OCI-LY7 (cell line): ENCODE measurements around the gene CMSS1. TPM values are rescaled to one million over a fixed set of nuclear protein-coding genes. Genes with fewer than 3 reads are reported as not detected.

ENCODE experiments used
- BruUV-seq: library from RNA; stranded (reverse); fragments of 400-500 nt; replicated peaks from 2 replicates; lab custom pipeline; 2021; lab: Mats Ljungman, UMichigan
- CTCF ChIA-PET: fragments of 300-600 bp; sonication (Branson Sonifier 250); formaldehyde crosslinking; loops from one replicate; lab custom pipeline; 2022; ENCODE audit warnings: antibody characterized with exemption; ENCODE audit not compliant: unreplicated experiment; lab: Charles Lee
- POLR2A ChIA-PET: fragments of 300-600 bp; sonication (Branson Sonifier 250); formaldehyde crosslinking; loops from one replicate; lab custom pipeline; 2022; ENCODE audit warnings: antibody characterized with exemption; lab: Charles Lee
- DNase-seq: peaks from one replicate; pipeline ENCODE4 v3.0.0-alpha.2; 2015; ENCODE audit warnings: low spot score
- H2AFZ ChIP-seq: fragments of 200-600 bp; sonication (generic), shearing (Covaris generic); 2 replicates; pipeline ENCODE4 v1.6.1; 2014; ENCODE audit warnings: mild to moderate bottlenecking, antibody characterized with exemption, low read length, moderate library complexity
- H3K27ac ChIP-seq: fragments of 200-600 bp; sonication (generic); 2 replicates; pipeline ENCODE4 v1.5.1; 2014; ENCODE audit warnings: mixed run types, low read depth, mild to moderate bottlenecking, moderate library complexity, low read length, inconsistent platforms; ENCODE audit not compliant: poor library complexity, severe bottlenecking
- H3K36me3 ChIP-seq: fragments of 200-600 bp; sonication (generic); 2 replicates; pipeline ENCODE4 v1.6.1; 2014; ENCODE audit warnings: mild to moderate bottlenecking, antibody characterized with exemption, low read length, moderate library complexity, mixed read lengths; ENCODE audit not compliant: insufficient read depth
- H3K4me1 ChIP-seq: fragments of 200-600 bp; sonication (generic); 2 replicates; pipeline ENCODE4 v1.5.1; 2014; ENCODE audit warnings: mild to moderate bottlenecking, low read length; ENCODE audit not compliant: insufficient read depth, poor library complexity, severe bottlenecking
- H3K4me2 ChIP-seq: fragments of 200-600 bp; sonication (generic); 2 replicates; pipeline ENCODE4 v1.6.1; 2014; ENCODE audit warnings: mild to moderate bottlenecking, low read length
- H3K4me3 ChIP-seq: fragments of 200-600 bp; sonication (generic); 2 replicates; pipeline ENCODE4 v1.5.1; 2014; ENCODE audit warnings: mild to moderate bottlenecking, low read depth, low read length; ENCODE audit not compliant: poor library complexity, severe bottlenecking
- H3K79me2 ChIP-seq: fragments of 200-600 bp; sonication (generic); 2 replicates; pipeline ENCODE4 v1.6.1; 2016; ENCODE audit warnings: low read depth, mild to moderate bottlenecking, low read length, moderate library complexity, mixed read lengths; ENCODE audit not compliant: insufficient read depth
- H3K9me2 ChIP-seq: fragments of 200-600 bp; sonication (generic); 2 replicates; pipeline ENCODE4 v1.6.1; 2016; ENCODE audit warnings: mild to moderate bottlenecking, low read length, mixed read lengths; ENCODE audit not compliant: insufficient read depth
- H3K9me3 ChIP-seq: fragments of 200-600 bp; sonication (generic); 2 replicates; pipeline ENCODE4 v1.6.1; 2014; ENCODE audit warnings: mild to moderate bottlenecking, mixed run types, low read length, mixed read lengths
- H4K20me1 ChIP-seq: fragments of 200-600 bp; sonication (generic); 2 replicates; pipeline ENCODE4 v1.6.1; 2014; ENCODE audit warnings: mild to moderate bottlenecking, antibody characterized with exemption, low read length, moderate library complexity, mixed read lengths; ENCODE audit not compliant: insufficient read depth
- EZH2phosphoT487 ChIP-seq: fragments of 200-600 bp; sonication (generic); IDR thresholded peaks from 2 replicates; pipeline ENCODE4 v1.6.1; 2018; ENCODE audit warnings: low read depth, borderline replicate concordance, mild to moderate bottlenecking, mixed run types, antibody characterized with exemption, low read length, moderate library complexity, mixed read lengths
- intact Hi-C: fragments of 100-400 bp; cut with micrococcal nuclease; formaldehyde crosslinking; loops from one replicate; pipeline ENCODE4 v1.10.0; 2022; ENCODE audit not compliant: unreplicated experiment
- total RNA-seq, 2 experiments: library from RNA; depleted of rRNA in 1 of 2; stranded (reverse); fragments of >200 nt in 1 of 2; shearing (Covaris generic) in 1 of 2; gene quantifications; 2 replicates each; pipeline ENCODE4 v1.2.3, GENCODE V29; 2014 to 2022
- TF ChIP-seq, protein P1 (sequence below): fragments of 200-600 bp; sonication (generic); conservative IDR thresholded peaks from 2 replicates; pipeline ENCODE4 v1.5.1; 2014; ENCODE audit warnings: mild to moderate bottlenecking, antibody characterized with exemption, low read length, moderate library complexity, mixed read lengths

CMSS1 gene
- total RNA-seq, 2 experiments from 2014 or later: 25.7 to 46.6 TPM

- ChIA-PET POLR2A (no interaction called here), CTCF (no interaction called here)
- TF ChIP-seq, protein P1, sequence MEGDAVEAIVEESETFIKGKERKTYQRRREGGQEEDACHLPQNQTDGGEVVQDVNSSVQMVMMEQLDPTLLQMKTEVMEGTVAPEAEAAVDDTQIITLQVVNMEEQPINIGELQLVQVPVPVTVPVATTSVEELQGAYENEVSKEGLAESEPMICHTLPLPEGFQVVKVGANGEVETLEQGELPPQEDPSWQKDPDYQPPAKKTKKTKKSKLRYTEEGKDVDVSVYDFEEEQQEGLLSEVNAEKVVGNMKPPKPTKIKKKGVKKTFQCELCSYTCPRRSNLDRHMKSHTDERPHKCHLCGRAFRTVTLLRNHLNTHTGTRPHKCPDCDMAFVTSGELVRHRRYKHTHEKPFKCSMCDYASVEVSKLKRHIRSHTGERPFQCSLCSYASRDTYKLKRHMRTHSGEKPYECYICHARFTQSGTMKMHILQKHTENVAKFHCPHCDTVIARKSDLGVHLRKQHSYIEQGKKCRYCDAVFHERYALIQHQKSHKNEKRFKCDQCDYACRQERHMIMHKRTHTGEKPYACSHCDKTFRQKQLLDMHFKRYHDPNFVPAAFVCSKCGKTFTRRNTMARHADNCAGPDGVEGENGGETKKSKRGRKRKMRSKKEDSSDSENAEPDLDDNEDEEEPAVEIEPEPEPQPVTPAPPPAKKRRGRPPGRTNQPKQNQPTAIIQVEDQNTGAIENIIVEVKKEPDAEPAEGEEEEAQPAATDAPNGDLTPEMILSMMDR: no peak
- no peak for TF ChIP-seq EZH2phosphoT487
- peaks cover 5% of the 10 kb centered on the region; the same call in 1 of the 2 replicates for H3K79me2 ChIP-seq
- no peak overlapping the region for H3K4me2 ChIP-seq
- no TSS peak for BruUV-seq
- H3K27ac ChIP-seq: no peak overlapping the region
- intact Hi-C loops: no loop called here
- no peak for DNase-seq
- H3K36me3 ChIP-seq: no peaks in the 10 kb centered on the region
- H3K9me2 ChIP-seq: no peaks in the 10 kb centered on the region
- no peak overlapping the region for H2AFZ ChIP-seq
- H3K4me3 ChIP-seq: no peak overlapping the region
- no peaks in the 10 kb centered on the region for H3K4me1 ChIP-seq
- H3K9me3 ChIP-seq: no peaks in the 10 kb centered on the region
- H4K20me1 ChIP-seq: peaks cover 35% of the 10 kb centered on the region; the same call in 1 of the 2 replicates
Measured at GRCh38 chr3:99848433-99848832, 30.8 kb downstream of the CMSS1 start.

DNA sequence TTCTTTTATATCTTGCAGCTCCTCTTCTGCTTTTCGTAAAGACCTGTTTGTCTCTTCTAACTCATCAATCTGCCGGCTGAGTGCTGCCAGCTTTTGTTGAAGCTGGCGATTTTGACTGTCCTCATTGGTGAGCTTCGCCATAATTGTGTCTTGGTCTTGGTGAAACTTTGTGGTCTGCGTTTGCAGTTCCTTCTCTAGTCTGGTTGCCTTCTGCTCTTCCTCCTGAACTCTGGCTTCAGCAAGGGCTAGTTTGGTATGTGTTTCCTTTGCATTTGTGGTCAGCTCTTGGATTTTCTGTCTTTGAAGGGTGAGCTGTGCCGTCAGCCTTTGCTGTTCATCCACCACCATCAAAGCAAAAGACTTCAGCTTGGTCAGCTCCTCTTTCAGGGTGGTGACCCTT lies 32.9 kb downstream of the CMSS1 start:
- H3K9me2 ChIP-seq: no peaks in the 10 kb centered on the region
- BruUV-seq: no TSS peak
- H4K20me1 ChIP-seq: peaks cover 20% of the 10 kb centered on the region; the same call in 1 of the 2 replicates
- H2AFZ ChIP-seq: no peak overlapping the region
- no peak overlapping the region for H3K4me3 ChIP-seq
- no peak overlapping the region for H3K27ac ChIP-seq
- H3K4me1 ChIP-seq: no peaks in the 10 kb centered on the region
- TF ChIP-seq, protein P1: no peak
- TF ChIP-seq EZH2phosphoT487: no peak
- no peaks in the 10 kb centered on the region for H3K36me3 ChIP-seq
- intact Hi-C loops: no loop called here
- no peak for DNase-seq
- ChIA-PET POLR2A (interaction anchor here (0.8 to 1.4 kb wide), 4 partner anchors 9 to 41 kb away, joined by 3 to 5 read pairs (median 3); no protein-coding TSS in a partner anchor), CTCF (no interaction called here)
- peaks cover 5% of the 10 kb centered on the region; the same call in 1 of the 2 replicates for H3K79me2 ChIP-seq
- H3K4me2 ChIP-seq: no peak overlapping the region
- no peaks in the 10 kb centered on the region for H3K9me3 ChIP-seq

GRCh38 chr3:99851955-99852354 lies 34.3 kb downstream of the CMSS1 start:
- H3K9me3 ChIP-seq: no peaks in the 10 kb centered on the region
- POLR2A ChIA-PET: no interaction called here
- intact Hi-C loops: no loop called here
- no peak overlapping the region for H3K4me2 ChIP-seq
- no peak for DNase-seq
- H3K4me3 ChIP-seq: no peak overlapping the region
- TF ChIP-seq, protein P1: no peak
- TF ChIP-seq EZH2phosphoT487: no peak
- H2AFZ ChIP-seq: no peak overlapping the region
- no TSS peak for BruUV-seq
- H3K27ac ChIP-seq: no peak overlapping the region
- H3K79me2 ChIP-seq: peaks cover 5% of the 10 kb centered on the region; the same call in 1 of the 2 replicates
- H3K4me1 ChIP-seq: no peaks in the 10 kb centered on the region
- H3K36me3 ChIP-seq: no peaks in the 10 kb centered on the region
- no peaks in the 10 kb centered on the region for H3K9me2 ChIP-seq
- CTCF ChIA-PET: no interaction called here
- H4K20me1 ChIP-seq: peaks cover 17% of the 10 kb centered on the region; the same call in 1 of the 2 replicates
